Neuronal stem cell (in vitro differentiated cells): ENCODE results near the gene SND1.

ENCODE experiments used
- DNase-seq: peaks from one replicate; pipeline ENCODE4 v3.0.0-alpha.2; 2013; ENCODE audit warnings: low spot score
- H2AFZ ChIP-seq: one replicate; pipeline ENCODE4 v1.6.1; 2013; ENCODE audit warnings: mild to moderate bottlenecking, low read length, inconsistent platforms
- H2AK5ac ChIP-seq: 2 replicates; pipeline ENCODE4 v1.6.1; 2013; ENCODE audit warnings: low read depth, mild to moderate bottlenecking, inconsistent platforms, low read length, moderate library complexity, mixed read lengths
- H2BK120ac ChIP-seq: 2 replicates; pipeline ENCODE4 v1.6.1; 2013; ENCODE audit warnings: low read depth, mild to moderate bottlenecking, inconsistent platforms, low read length, moderate library complexity, mixed read lengths
- H2BK12ac ChIP-seq: one replicate; pipeline ENCODE4 v1.6.1; 2013; ENCODE audit warnings: low read length, inconsistent platforms
- H2BK15ac ChIP-seq: 2 replicates; pipeline ENCODE4 v1.6.1; 2013; ENCODE audit warnings: mild to moderate bottlenecking, low read length, inconsistent platforms, mixed read lengths
- H2BK5ac ChIP-seq: one replicate; pipeline ENCODE4 v1.6.1; 2013; ENCODE audit warnings: inconsistent platforms, mild to moderate bottlenecking, low read length, moderate library complexity
- H3K14ac ChIP-seq: one replicate; pipeline ENCODE4 v1.6.1; 2013; ENCODE audit warnings: low read length, inconsistent platforms
- H3K18ac ChIP-seq: 2 replicates; pipeline ENCODE4 v1.6.1; 2013; ENCODE audit warnings: low read length, inconsistent platforms
- H3K23ac ChIP-seq: 2 replicates; pipeline ENCODE4 v1.6.1; 2013; ENCODE audit warnings: low read depth, mild to moderate bottlenecking, mixed read lengths, low read length, inconsistent platforms; ENCODE audit not compliant: poor library complexity
- H3K27ac ChIP-seq: replicated peaks from 3 replicates; pipeline ENCODE4 v1.5.1; 2013; ENCODE audit warnings: low read length, inconsistent platforms
- H3K27me3 ChIP-seq, 3 experiments: 2 replicates each; pipeline ENCODE4 v1.6.1; 2013; ENCODE audit warnings: low read length in 3 of 3, mild to moderate bottlenecking in 2 of 3, inconsistent platforms in 1 of 3, low read depth in 1 of 3, mixed read lengths in 1 of 3, moderate library complexity in 1 of 3; ENCODE audit not compliant: control insufficient read depth in 3 of 3, insufficient read depth in 3 of 3
- H3K36me3 ChIP-seq, 2 donors: replicated peaks in 1 of 2; 2 replicates each; pipeline ENCODE4 v1.6.1; 2013; ENCODE audit warnings: low read length in 2 of 2; ENCODE audit not compliant: control insufficient read depth in 2 of 2, insufficient read depth in 2 of 2
- H3K4ac ChIP-seq: 2 replicates; pipeline ENCODE4 v1.6.1; 2013; ENCODE audit warnings: inconsistent platforms, mild to moderate bottlenecking, low read length, moderate library complexity
- H3K4me1 ChIP-seq, 2 donors: 1 replicate in 1 of 2; 2 replicates in 1 of 2; pipeline ENCODE4 v1.6.1; 2013; ENCODE audit warnings: low read length in 2 of 2, low read depth in 1 of 2; ENCODE audit not compliant: control insufficient read depth in 2 of 2, insufficient read depth in 1 of 2
- H3K4me2 ChIP-seq: one replicate; pipeline ENCODE4 v1.6.1; 2013; ENCODE audit warnings: mild to moderate bottlenecking, low read length, inconsistent platforms; ENCODE audit not compliant: insufficient read depth, poor library complexity, severe bottlenecking
- H3K4me3 ChIP-seq, 2 donors: 2 replicates each; pipeline ENCODE4 v1.5.1; 2013; ENCODE audit warnings: low read length in 2 of 2, mild to moderate bottlenecking in 2 of 2, inconsistent platforms in 1 of 2, moderate library complexity in 1 of 2
- H3K79me1 ChIP-seq: one replicate; pipeline ENCODE4 v1.6.1; 2013; ENCODE audit warnings: low read depth, mild to moderate bottlenecking, inconsistent platforms, low read length, moderate library complexity
- H3K9ac ChIP-seq: one replicate; pipeline ENCODE4 v1.6.1; 2013; ENCODE audit warnings: mild to moderate bottlenecking, low read depth, low read length, inconsistent platforms; ENCODE audit not compliant: poor library complexity
- H3K9me3 ChIP-seq, 2 donors: replicated peaks in 1 of 2; 2 replicates each; pipeline versions ENCODE3 to v1.6.1; 2013; ENCODE audit warnings: low read length in 2 of 2, mild to moderate bottlenecking in 2 of 2, inconsistent platforms in 1 of 2, low read depth in 1 of 2, mixed read lengths in 1 of 2, moderate library complexity in 1 of 2; ENCODE audit not compliant: control insufficient read depth in 2 of 2, insufficient read depth in 1 of 2
- H4K8ac ChIP-seq: one replicate; pipeline ENCODE4 v1.6.1; 2013; ENCODE audit warnings: low read depth, mild to moderate bottlenecking, inconsistent platforms, low read length, moderate library complexity
- H4K91ac ChIP-seq: one replicate; pipeline ENCODE4 v1.6.1; 2013; ENCODE audit warnings: low read length, low read depth, mild to moderate bottlenecking, inconsistent platforms; ENCODE audit not compliant: poor library complexity
- WGBS, 2 donors: extraction: QIAGEN DNeasy Blood & Tissue Kit; methylation state at CpG; one replicate each; pipeline ENCODE4 v1.1.7; 2013; ENCODE audit warnings: missing lambda C conversion rate in 2 of 2, mixed read lengths in 1 of 2; ENCODE audit not compliant: insufficient read length in 2 of 2, insufficient replicate concordance in 1 of 2; ENCODE audit errors: extremely low coverage in 2 of 2; 5-methylcytosine and 5-hydroxymethylcytosine counted together

The SND1 gene

GRCh38 chr7:127879436-127879835, 227.4 kb downstream of the SND1 start:
- no peak overlapping the region for H3K27ac ChIP-seq

GRCh38 chr7:127879942-127880341, 227.9 kb downstream of the SND1 start:
- H3K9ac ChIP-seq, result no peak overlapping the region
- no peak overlapping the region for H3K18ac ChIP-seq
- H4K8ac ChIP-seq, result no peak overlapping the region
- H3K4me2 ChIP-seq, result no peak overlapping the region
- H2BK12ac ChIP-seq, result no peak overlapping the region
- no peaks in the 10 kb centered on the region for H3K36me3 ChIP-seq
- H2AK5ac ChIP-seq, result no peak overlapping the region
- no peak overlapping the region for H3K23ac ChIP-seq
- H4K91ac ChIP-seq, result no peak overlapping the region
- H3K27ac ChIP-seq, result no peak overlapping the region
- no peak for DNase-seq
- WGBS, 2 donors, result no CpG with 5 or more reads among the region's 5 CpGs
- no peaks in the 10 kb centered on the region for H3K9me3 ChIP-seq
- H2BK5ac ChIP-seq, result no peak overlapping the region
- H3K14ac ChIP-seq, result no peak overlapping the region
- H3K4me3 ChIP-seq, result no peak overlapping the region
- H3K27me3 ChIP-seq, result no peaks in the 10 kb centered on the region
- no peak overlapping the region for H3K4ac ChIP-seq
- H3K79me1 ChIP-seq, result no peaks in the 10 kb centered on the region
- no peak overlapping the region for H2BK120ac ChIP-seq
- H3K4me1 ChIP-seq, result peaks cover 3 to 6% of the 10 kb centered on the region in 2 donors
- no peak overlapping the region for H2BK15ac ChIP-seq
- H2AFZ ChIP-seq, result no peak overlapping the region

More at GRCh38 chr7:127879436-127879835, 227.4 kb downstream of the SND1 start:
- Histone ChIP-seq H3K4ac (no peak overlapping the region), H3K9ac (no peak overlapping the region), H2BK5ac (no peak overlapping the region), H3K79me1 (no peaks in the 10 kb centered on the region), H4K8ac (no peak overlapping the region), H3K36me3 (no peaks in the 10 kb centered on the region), H3K4me2 (no peak overlapping the region), H3K27me3 (no peaks in the 10 kb centered on the region), H3K9me3 (no peaks in the 10 kb centered on the region), H3K4me1 (peaks cover 3 to 6% of the 10 kb centered on the region in 2 donors), H2AK5ac (no peak overlapping the region), H3K4me3 (no peak overlapping the region), H4K91ac (no peak overlapping the region), H2BK12ac (no peak overlapping the region), H3K23ac (no peak overlapping the region), H2BK120ac (no peak overlapping the region), H3K18ac (no peak overlapping the region), H2AFZ (no peak overlapping the region), H3K14ac (no peak overlapping the region), H2BK15ac (no peak overlapping the region)
- DNase-seq, result no peak
- no CpG with 5 or more reads among the region's 4 CpGs for WGBS, 2 donors

GRCh38 chr7:127880454-127880853, 228.5 kb downstream of the SND1 start:
- Histone ChIP-seq H2AK5ac (no peak overlapping the region), H3K36me3 (no peaks in the 10 kb centered on the region), H2BK15ac (no peak overlapping the region), H3K4me1 (peaks cover 3 to 6% of the 10 kb centered on the region in 2 donors), H4K8ac (no peak overlapping the region), H2BK12ac (no peak overlapping the region), H3K79me1 (no peaks in the 10 kb centered on the region), H3K9me3 (no peaks in the 10 kb centered on the region), H4K91ac (no peak overlapping the region), H3K4ac (no peak overlapping the region), H3K14ac (no peak overlapping the region), H2AFZ (no peak overlapping the region), H3K4me3 (no peak overlapping the region), H2BK120ac (no peak overlapping the region), H3K23ac (no peak overlapping the region), H3K18ac (no peak overlapping the region), H3K4me2 (no peak overlapping the region), H3K27ac (no peak overlapping the region), H2BK5ac (no peak overlapping the region), H3K27me3 (no peaks in the 10 kb centered on the region), H3K9ac (no peak overlapping the region)
- no peak for DNase-seq
- WGBS, 2 donors, result no CpG with 5 or more reads among the region's 2 CpGs

DNA sequence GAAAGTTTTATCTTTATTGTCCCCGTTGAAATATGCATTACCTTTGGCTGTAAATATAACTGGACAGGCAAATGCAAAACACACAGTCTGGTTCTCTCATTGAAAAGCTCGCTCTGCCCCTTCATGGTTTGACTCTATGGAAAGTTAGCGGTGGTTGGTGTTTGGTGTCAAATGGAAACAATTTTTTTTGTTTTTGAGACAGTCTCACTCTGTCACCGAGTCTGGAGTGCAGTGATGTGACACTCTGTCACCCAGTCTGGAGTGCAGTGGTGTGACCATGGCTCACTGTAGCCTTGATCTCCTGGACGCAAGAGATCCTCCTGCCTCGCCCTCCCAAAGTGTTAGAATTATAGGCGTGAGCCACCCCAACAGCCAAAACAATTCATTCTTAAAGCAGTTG, 229.6 kb downstream of the SND1 start:
- no peak overlapping the region for H3K9ac ChIP-seq
- peaks cover 3 to 10% of the 10 kb centered on the region in 2 donors for H3K4me1 ChIP-seq
- DNase-seq, result no peak
- no peaks in the 10 kb centered on the region for H3K27me3 ChIP-seq
- no peaks in the 10 kb centered on the region for H3K79me1 ChIP-seq
- no peak overlapping the region for H3K18ac ChIP-seq
- H2BK12ac ChIP-seq, result no peak overlapping the region
- no peak overlapping the region for H3K27ac ChIP-seq
- no peak overlapping the region for H2AFZ ChIP-seq
- H4K8ac ChIP-seq, result no peak overlapping the region
- no peak overlapping the region for H2AK5ac ChIP-seq
- no peak overlapping the region for H3K4me3 ChIP-seq
- no peak overlapping the region for H2BK120ac ChIP-seq
- no peaks in the 10 kb centered on the region for H3K36me3 ChIP-seq
- no peak overlapping the region for H3K4me2 ChIP-seq
- no peak overlapping the region for H3K14ac ChIP-seq
- H2BK5ac ChIP-seq, result no peak overlapping the region
- H3K23ac ChIP-seq, result no peak overlapping the region
- H3K9me3 ChIP-seq, result no peaks in the 10 kb centered on the region
- no CpG with 5 or more reads among the region's 7 CpGs for WGBS, 2 donors
- H4K91ac ChIP-seq, result no peak overlapping the region
- H3K4ac ChIP-seq, result no peak overlapping the region
- H2BK15ac ChIP-seq, result no peak overlapping the region
